HCT116 (cell line): ENCODE data around the gene SPEM3.

Source experiments
- CTCF ChIP-seq, 3 experiments: fragments of 200-600 bp in 1 of 3; sonication (generic) in 1 of 3; IDR thresholded peaks in 2 of 3; conservative IDR thresholded peaks in 1 of 3; 2 replicates each; pipeline ENCODE4 v1.5.1; 2012 to 2017; ENCODE audit warnings: low read depth in 2 of 3, low read length in 2 of 3, antibody characterized with exemption in 1 of 3, borderline replicate concordance in 1 of 3, control low read depth in 1 of 3, mild to moderate bottlenecking in 1 of 3, mixed read lengths in 1 of 3, mixed run types in 1 of 3, moderate library complexity in 1 of 3; ENCODE audit not compliant: insufficient read depth in 1 of 3
- EZH2phosphoT487 ChIP-seq: fragments of 200-600 bp; IDR thresholded peaks from 2 replicates; pipeline ENCODE4 v1.6.1; 2018; ENCODE audit warnings: antibody characterized with exemption, borderline replicate concordance
- YY1 ChIP-seq: IDR thresholded peaks from 2 replicates; pipeline ENCODE4 v1.6.1; 2011; ENCODE audit warnings: low read length, low read depth, moderate library complexity, mild to moderate bottlenecking; ENCODE audit not compliant: insufficient replicate concordance; ENCODE audit errors: extremely low read depth

GRCh38 chr17:7398612-7399011 is 30.0 kb upstream of the SPEM3 start:
- no peak for TF ChIP-seq EZH2phosphoT487
- no peak for TF ChIP-seq YY1
- TF ChIP-seq CTCF (IDR thresholded peaks at IDR 0.05 in 2 of 3, conservative IDR thresholded peaks at IDR 0.05 in 1 of 3; ENCODE audit: borderline replicate concordance in 1 of 3, insufficient read depth in 1 of 3, low read depth in 2 of 3, low read length in 2 of 3): no peak
